GM03348 (cell line): ENCODE data around the gene SORCS2.
"Not testable (repeated sequence)": the region's sequence is repeated elsewhere in the genome, so short reads cannot be mapped to it uniquely, and the experiment has no call there.

Experiments
- DNase-seq: peaks from one replicate; pipeline ENCODE4 v3.0.0; 2012; ENCODE audit warnings: low spot score

The SORCS2 gene

GRCh38 chr4:7200801-7201200, 8.5 kb downstream of the SORCS2 start:
- no peak for DNase-seq

GRCh38 chr4:7201420-7202305, 9.3 kb downstream of the SORCS2 start:
- peak; percentile 53 for DNase-seq

- peak; percentile 38 for DNase-seq
Measured at GRCh38 chr4:7202411-7202810, 10.1 kb downstream of the SORCS2 start.

- DNase-seq, result no peak
Measured at GRCh38 chr4:7204656-7205387, 12.5 kb downstream of the SORCS2 start.

GRCh38 chr4:7206385-7206784, 14.0 kb downstream of the SORCS2 start:
- DNase-seq, result peak; percentile 83

- peak; percentile 96 for DNase-seq
Measured at GRCh38 chr4:7206911-7207567, 14.7 kb downstream of the SORCS2 start.

GRCh38 chr4:7207628-7208231, 15.4 kb downstream of the SORCS2 start:
- peak; percentile 79 for DNase-seq

- DNase-seq, result no peak
Measured at GRCh38 chr4:7208509-7209451, 16.4 kb downstream of the SORCS2 start.

GRCh38 chr4:7209699-7210098, 17.4 kb downstream of the SORCS2 start:
- no peak for DNase-seq

- peak; percentile 91 for DNase-seq
Measured at GRCh38 chr4:7210824-7211223, 18.5 kb downstream of the SORCS2 start.

GRCh38 chr4:7212101-7212674, 19.9 kb downstream of the SORCS2 start:
- DNase-seq, result no peak

GRCh38 chr4:7212921-7213320, 20.6 kb downstream of the SORCS2 start:
- no peak for DNase-seq

- no peak for DNase-seq
Measured at GRCh38 chr4:7213807-7214206, 21.5 kb downstream of the SORCS2 start.

- DNase-seq, result no peak
Measured at GRCh38 chr4:7214359-7214758, 22.0 kb downstream of the SORCS2 start.

- DNase-seq, result not testable (repeated sequence)
Measured at GRCh38 chr4:7215187-7215586, 22.8 kb downstream of the SORCS2 start.

GRCh38 chr4:7217039-7217438, 24.7 kb downstream of the SORCS2 start:
- DNase-seq, result no peak

GRCh38 chr4:7217474-7218321, 25.4 kb downstream of the SORCS2 start:
- no peak for DNase-seq

GRCh38 chr4:7218686-7219085, 26.3 kb downstream of the SORCS2 start:
- DNase-seq, result no peak

- no peak for DNase-seq
Measured at GRCh38 chr4:7222521-7222920, 30.2 kb downstream of the SORCS2 start.

- no peak for DNase-seq
Measured at GRCh38 chr4:7223541-7223940, 31.2 kb downstream of the SORCS2 start.
